ENCODE results near the gene ZNF808.
"Not testable (repeated sequence)": the region's sequence is repeated elsewhere in the genome, so short reads cannot be mapped to it uniquely, and the experiment has no call there.

Gene ZNF808

GRCh38 chr19:52601025-52601973 is 73.8 kb downstream of the ZNF808 start:
- H3K4me1 ChIP-seq (ENCODE audit: control insufficient read depth in 1 of 2, insufficient read depth in 2 of 2, low read length in 2 of 2) = peaks cover 0 to 5% of the 10 kb centered on the region in 2 donors
- no peaks in the 10 kb centered on the region for H3K27me3 ChIP-seq (ENCODE audit: low read depth, low read length)
- H3K36me3 ChIP-seq (ENCODE audit: control insufficient read depth in 1 of 2, insufficient read depth in 2 of 2, low read length in 2 of 2) = peaks cover 2 to 12% of the 10 kb centered on the region in 2 donors
- H3K9me3 ChIP-seq (ENCODE audit: control insufficient read depth in 1 of 2, low read length in 2 of 2) = no peaks in the 10 kb centered on the region
- H3K4me3 ChIP-seq (ENCODE audit: low read depth in 1 of 2, low read length in 2 of 2) = peak overlapping the region; percentile 80 to 84
- H3K27ac ChIP-seq (ENCODE audit: low read length) = peak overlapping the region; percentile 74

GRCh38 chr19:52601974-52602366 is 74.5 kb downstream of the ZNF808 start:
- not testable (repeated sequence) for H3K27ac ChIP-seq (ENCODE audit: low read length); H3K27me3 ChIP-seq (ENCODE audit: low read depth, low read length)

GRCh38 chr19:52602941-52603340 is 75.5 kb downstream of the ZNF808 start:
- no peak overlapping the region for H3K27ac ChIP-seq (ENCODE audit: low read length)
- no peaks in the 10 kb centered on the region for H3K27me3 ChIP-seq (ENCODE audit: low read depth, low read length)
- peaks cover 0 to 5% of the 10 kb centered on the region in 2 donors for H3K4me1 ChIP-seq (ENCODE audit: control insufficient read depth in 1 of 2, insufficient read depth in 2 of 2, low read length in 2 of 2)
- no peaks in the 10 kb centered on the region for H3K9me3 ChIP-seq (ENCODE audit: control insufficient read depth in 1 of 2, low read length in 2 of 2)
- H3K4me3 ChIP-seq (ENCODE audit: low read depth in 1 of 2, low read length in 2 of 2) = no peak overlapping the region
- H3K36me3 ChIP-seq (ENCODE audit: control insufficient read depth in 1 of 2, insufficient read depth in 2 of 2, low read length in 2 of 2) = no peaks in the 10 kb centered on the region

More at GRCh38 chr19:52601974-52602366, 74.5 kb downstream of the ZNF808 start:
- H3K4me1 ChIP-seq (ENCODE audit: control insufficient read depth in 1 of 2, insufficient read depth in 2 of 2, low read length in 2 of 2); H3K9me3 ChIP-seq (ENCODE audit: control insufficient read depth in 1 of 2, low read length in 2 of 2); H3K36me3 ChIP-seq (ENCODE audit: control insufficient read depth in 1 of 2, insufficient read depth in 2 of 2, low read length in 2 of 2): not testable (repeated sequence)
- H3K4me3 ChIP-seq (ENCODE audit: low read depth in 1 of 2, low read length in 2 of 2) = peak overlapping the region; percentile 80 to 84

- Histone ChIP-seq H3K4me1 (ENCODE audit: control insufficient read depth in 1 of 2, insufficient read depth in 2 of 2, low read length in 2 of 2) (peaks cover 0 to 5% of the 10 kb centered on the region in 2 donors), H3K36me3 (ENCODE audit: control insufficient read depth in 1 of 2, insufficient read depth in 2 of 2, low read length in 2 of 2) (peaks cover 0 to 2% of the 10 kb centered on the region in 2 donors), H3K27me3 (ENCODE audit: low read depth, low read length) (no peaks in the 10 kb centered on the region), H3K27ac (ENCODE audit: low read length) (no peak overlapping the region), H3K9me3 (ENCODE audit: control insufficient read depth in 1 of 2, low read length in 2 of 2) (no peaks in the 10 kb centered on the region), H3K4me3 (ENCODE audit: low read depth in 1 of 2, low read length in 2 of 2) (no peak overlapping the region)
Measured at GRCh38 chr19:52603558-52604207, 76.2 kb downstream of the ZNF808 start.
